Putamen (tissue), 1 donor: Measurements from ENCODE around the gene PARP8.

Experiments used
- DNase-seq: peaks from one replicate; pipeline ENCODE4 v3.0.0-alpha.2; 2016; ENCODE audit warnings: low spot score

PARP8 gene

GRCh38 chr5:50726475-50727148, 60.2 kb downstream of the PARP8 start:
- no peak for DNase-seq

GRCh38 chr5:50727149-50727496, 60.7 kb downstream of the PARP8 start:
- DNase-seq, result no peak

GRCh38 chr5:50727845-50728244, 61.4 kb downstream of the PARP8 start:
- DNase-seq, result no peak

GRCh38 chr5:50730336-50730735, 63.9 kb downstream of the PARP8 start:
- DNase-seq, result no peak

GRCh38 chr5:50730841-50731240, 64.4 kb downstream of the PARP8 start:
- no peak for DNase-seq

- no peak for DNase-seq
Observed at GRCh38 chr5:50733741-50734140, 67.3 kb downstream of the PARP8 start.

GRCh38 chr5:50738864-50739263, 72.4 kb downstream of the PARP8 start:
- DNase-seq, result no peak

- no peak for DNase-seq
Observed at GRCh38 chr5:50740832-50741231, 74.4 kb downstream of the PARP8 start.

- DNase-seq, result no peak
Observed at GRCh38 chr5:50744776-50745175, 78.3 kb downstream of the PARP8 start.

- no peak for DNase-seq
Observed at GRCh38 chr5:50745221-50745910, 78.9 kb downstream of the PARP8 start.

- DNase-seq, result no peak
Observed at GRCh38 chr5:50749181-50749580, 82.7 kb downstream of the PARP8 start.

- DNase-seq, result no peak
Observed at GRCh38 chr5:50749873-50750272, 83.4 kb downstream of the PARP8 start.

GRCh38 chr5:50751064-50751657, 84.7 kb downstream of the PARP8 start:
- DNase-seq, result peak; percentile 8

GRCh38 chr5:50752800-50753199, 86.4 kb downstream of the PARP8 start:
- DNase-seq, result no peak

- DNase-seq, result no peak
Observed at GRCh38 chr5:50759526-50760270, 93.3 kb downstream of the PARP8 start.

- no peak for DNase-seq
Observed at GRCh38 chr5:50763351-50763750, 96.9 kb downstream of the PARP8 start.

- no peak for DNase-seq
Observed at GRCh38 chr5:50763846-50764245, 97.4 kb downstream of the PARP8 start.

- no peak for DNase-seq
Observed at GRCh38 chr5:50766042-50766441, 99.6 kb downstream of the PARP8 start.

- DNase-seq, result no peak
Observed at GRCh38 chr5:50766462-50766861, 100.0 kb downstream of the PARP8 start.

GRCh38 chr5:50766967-50767366, 100.5 kb downstream of the PARP8 start:
- DNase-seq, result no peak

GRCh38 chr5:50767588-50767987, 101.2 kb downstream of the PARP8 start:
- no peak for DNase-seq

- no peak for DNase-seq
Observed at GRCh38 chr5:50768634-50769033, 102.2 kb downstream of the PARP8 start.

GRCh38 chr5:50770441-50770840, 104.0 kb downstream of the PARP8 start:
- DNase-seq, result no peak
